GM12873 (cell line): ENCODE results near the gene ATP8B1.

ENCODE experiments used
- CTCF ChIP-seq: IDR thresholded peaks from 2 replicates; pipeline ENCODE4 v1.5.1; 2012; ENCODE audit warnings: low read depth, mild to moderate bottlenecking, moderate library complexity, low read length, control low read depth; ENCODE audit not compliant: insufficient read depth; ENCODE audit errors: missing control alignments

The ATP8B1 gene

GRCh38 chr18:57789090-57789489, 14.0 kb downstream of the ATP8B1 start:
- TF ChIP-seq CTCF = no peak

GRCh38 chr18:57787068-57787685, 15.9 kb downstream of the ATP8B1 start:
- no peak for TF ChIP-seq CTCF

- TF ChIP-seq CTCF = no peak
Measured at GRCh38 chr18:57785751-57786437, 17.2 kb downstream of the ATP8B1 start.

GRCh38 chr18:57784801-57785114, 18.4 kb downstream of the ATP8B1 start:
- TF ChIP-seq CTCF = no peak

GRCh38 chr18:57784034-57784800, 18.9 kb downstream of the ATP8B1 start:
- no peak for TF ChIP-seq CTCF

GRCh38 chr18:57782049-57782448, 21.1 kb downstream of the ATP8B1 start:
- TF ChIP-seq CTCF = no peak

GRCh38 chr18:57780706-57781347, 22.3 kb downstream of the ATP8B1 start:
- TF ChIP-seq CTCF = no peak
